Right renal cortex interstitium (tissue), 3 donors: ENCODE results near the gene NR5A1. TPM values are rescaled to one million over a fixed set of nuclear protein-coding genes. Genes with fewer than 3 reads are reported as not detected.
A peak's percentile ranks its signal among the peaks of the same experiment; 100 is the strongest.

Experiments
- DNase-seq, 3 donors: peaks; one replicate each; pipeline ENCODE4 v3.0.0-alpha.2; 2013; ENCODE audit warnings: low read depth in 3 of 3, low spot score in 2 of 3
- polyA plus RNA-seq, 3 donors: library from polyadenylated mRNA; unstranded; fragments of 120-200 nt; gene quantifications; one replicate each; pipeline ENCODE4 v1.2.1, GENCODE V29; 2013; ENCODE audit not compliant: insufficient read length in 3 of 3

The NR5A1 gene
- polyA plus RNA-seq, 3 donors: 0.11 TPM; not detected in 2

DNA sequence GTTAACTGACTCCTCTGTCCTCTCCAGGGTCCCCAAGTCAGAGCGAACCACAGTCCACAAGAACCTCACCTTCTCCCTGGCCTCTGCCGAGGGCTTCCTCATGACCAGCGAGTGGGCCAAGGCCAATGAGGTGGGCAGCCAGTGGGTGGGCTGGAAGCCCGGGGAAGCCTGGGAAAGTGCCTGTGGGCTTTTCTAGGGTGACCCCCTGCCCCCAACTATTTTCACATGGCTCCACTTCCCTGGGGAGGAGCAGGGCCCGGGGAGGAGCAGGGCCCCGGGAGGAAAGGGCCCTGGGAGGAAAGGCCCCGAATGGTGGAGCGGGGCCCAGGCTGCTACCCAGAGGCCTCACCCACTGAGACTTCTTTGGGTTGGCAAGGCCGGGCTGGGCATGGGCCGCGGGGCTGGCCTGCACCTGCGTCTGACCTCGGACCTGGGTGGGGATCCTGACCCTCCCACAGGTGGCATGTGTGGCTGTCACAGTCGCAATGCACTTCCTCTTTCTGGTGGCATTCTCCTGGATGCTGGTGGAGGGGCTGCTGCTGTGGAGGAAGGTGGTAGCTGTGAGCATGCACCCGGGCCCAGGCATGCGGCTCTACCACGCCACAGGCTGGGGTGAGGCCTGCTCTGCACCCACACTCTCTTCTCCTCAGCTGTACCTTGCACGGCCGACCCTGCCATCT is 39.0 kb downstream of the NR5A1 start:
- no peak for DNase-seq

GRCh38 chr9:124467410-124468060 is 39.7 kb downstream of the NR5A1 start:
- no peak for DNase-seq

GRCh38 chr9:124465736-124466135 is 41.5 kb downstream of the NR5A1 start:
- DNase-seq: no peak

DNA sequence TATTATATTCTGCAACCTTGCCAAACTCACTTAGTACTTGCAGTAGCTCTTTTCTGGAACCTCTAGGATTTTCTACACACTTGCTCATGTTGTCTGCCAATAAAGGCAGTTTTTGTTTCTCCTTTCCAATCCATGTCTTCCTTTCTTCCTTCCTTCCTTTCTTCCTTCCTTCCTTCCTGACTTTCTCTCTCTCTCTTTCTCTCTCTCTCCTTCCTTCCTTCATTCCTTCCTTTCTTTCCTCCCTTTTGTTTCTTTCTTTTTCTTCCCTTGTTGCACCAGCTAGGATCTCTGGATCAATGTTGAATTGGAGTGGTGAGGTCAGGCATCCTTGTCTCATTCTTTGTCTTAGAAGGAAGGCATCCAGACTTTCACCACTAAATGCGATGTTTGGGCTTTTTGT is 44.5 kb downstream of the NR5A1 start:
- no peak for DNase-seq

GRCh38 chr9:124458441-124458840 is 48.8 kb downstream of the NR5A1 start:
- no peak for DNase-seq

DNA sequence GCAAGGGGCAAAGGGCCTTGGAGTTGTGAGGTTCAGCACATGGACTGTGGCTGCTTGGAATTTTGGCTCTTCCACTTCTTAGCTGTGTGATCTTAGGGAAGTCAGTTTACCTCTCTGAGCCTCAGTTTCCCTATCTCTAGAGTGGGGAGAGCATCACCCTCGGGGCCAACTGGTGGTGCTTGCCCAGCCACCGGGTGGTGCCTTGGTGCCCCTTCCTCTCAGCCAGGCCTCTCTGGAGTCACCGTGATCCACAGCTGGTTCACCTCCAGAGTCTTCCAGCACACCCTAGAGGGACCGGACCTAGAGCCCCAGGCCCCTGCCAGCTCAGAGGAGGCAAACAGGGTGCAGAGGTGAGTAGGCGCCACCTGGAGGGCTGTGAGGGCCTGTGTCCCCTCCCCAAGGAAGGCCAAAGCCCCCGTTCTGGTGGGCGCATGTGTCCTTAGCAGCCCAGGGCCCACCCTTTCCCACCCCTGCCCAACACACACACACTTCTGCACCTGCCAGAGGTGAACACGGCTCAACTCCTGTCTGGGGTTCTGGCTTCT is 49.2 kb downstream of the NR5A1 start:
- no peak for DNase-seq

DNA sequence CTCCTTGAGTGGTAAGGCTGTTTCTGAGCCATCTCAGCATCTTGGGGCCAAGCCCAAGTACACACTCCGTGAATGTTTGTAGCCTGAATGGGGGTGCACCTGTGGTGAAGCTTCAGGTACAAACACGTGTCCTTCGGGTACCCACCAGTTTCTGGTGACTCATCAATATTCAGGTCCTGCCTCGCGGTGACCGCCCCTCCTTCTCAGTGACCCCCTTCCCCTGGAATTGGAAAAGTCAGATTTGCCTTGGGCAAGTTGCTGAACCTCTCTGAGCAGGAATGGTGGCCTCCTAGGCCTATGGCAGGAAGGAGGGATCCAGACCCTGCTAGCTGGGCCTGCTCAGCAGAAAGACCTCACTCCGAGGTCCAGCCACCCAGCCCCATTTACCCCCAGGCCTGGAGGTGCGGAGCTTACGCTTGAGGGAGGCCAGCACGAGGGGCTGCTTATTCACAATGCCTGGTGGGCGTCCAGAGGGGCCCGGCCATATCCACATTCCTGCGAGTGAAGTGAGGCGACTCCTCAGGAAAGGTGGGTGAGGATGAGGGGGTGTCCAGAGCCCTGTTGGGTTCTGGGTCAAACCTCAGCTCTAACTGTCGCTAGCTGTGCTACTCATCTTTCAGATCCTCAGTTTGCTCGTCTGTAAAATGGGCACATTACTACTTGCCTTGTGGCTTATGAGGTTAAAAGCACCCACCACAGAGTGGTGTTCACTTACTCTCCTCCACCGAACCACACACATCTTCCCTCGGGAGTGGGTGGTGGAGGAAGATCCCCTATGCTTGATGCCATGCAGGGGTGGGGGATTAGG is 49.9 kb downstream of the NR5A1 start:
- DNase-seq: no peak

DNA sequence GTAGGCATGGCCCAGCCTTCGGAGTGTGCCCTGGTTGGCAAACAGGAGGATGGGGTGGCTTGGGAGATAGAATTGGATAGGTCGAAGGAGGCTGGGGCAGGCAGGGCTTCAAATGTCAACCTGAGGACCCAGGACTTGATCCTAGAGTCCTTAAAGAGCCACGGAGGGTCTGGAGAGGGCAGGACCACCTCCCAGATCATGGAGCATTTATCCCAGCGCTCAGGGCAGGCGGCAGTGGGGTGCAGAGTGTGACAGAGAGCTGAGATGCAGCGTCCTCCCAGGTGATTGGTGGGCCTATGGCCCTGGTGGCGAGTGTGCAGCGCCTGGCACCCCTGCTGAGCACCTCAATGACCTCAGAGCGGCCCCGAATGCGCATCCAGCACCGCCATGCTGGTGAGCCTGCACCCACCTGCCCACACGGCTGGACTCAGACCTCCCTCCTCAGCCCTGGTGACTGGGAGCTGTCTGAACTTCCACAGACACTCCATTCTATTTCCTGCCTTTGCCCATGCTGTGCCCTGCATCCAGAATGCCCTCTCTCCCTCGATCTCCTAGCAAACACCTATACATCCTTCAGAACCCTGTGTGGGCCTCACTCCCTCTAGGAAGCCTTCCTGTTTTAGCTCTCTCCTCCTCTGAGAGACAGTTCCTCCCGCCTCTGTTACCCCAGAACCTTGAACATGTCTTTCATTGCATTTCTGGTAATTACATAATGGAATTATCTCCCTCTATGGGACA is 50.7 kb downstream of the NR5A1 start:
- DNase-seq: no peak

DNA sequence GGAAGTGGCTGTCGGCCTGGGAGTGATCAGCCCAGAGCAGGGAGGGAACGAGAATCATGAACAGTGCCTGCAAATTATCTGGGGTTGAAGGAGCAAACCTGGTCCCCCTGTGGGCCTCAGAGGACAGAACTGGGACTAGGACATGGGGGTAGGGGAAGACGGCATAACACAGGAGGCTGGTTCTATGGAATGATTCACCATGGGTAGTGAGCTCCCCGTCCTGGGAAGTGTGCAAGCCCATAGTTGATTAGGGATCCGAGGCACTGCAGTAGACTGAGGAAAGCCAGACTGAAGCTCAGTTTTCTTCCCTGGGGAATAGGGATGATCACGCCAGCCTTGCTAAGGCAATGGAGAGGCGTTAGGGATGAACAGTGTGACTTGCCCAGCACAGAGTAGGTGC is 51.4 kb downstream of the NR5A1 start:
- DNase-seq: no peak

DNA sequence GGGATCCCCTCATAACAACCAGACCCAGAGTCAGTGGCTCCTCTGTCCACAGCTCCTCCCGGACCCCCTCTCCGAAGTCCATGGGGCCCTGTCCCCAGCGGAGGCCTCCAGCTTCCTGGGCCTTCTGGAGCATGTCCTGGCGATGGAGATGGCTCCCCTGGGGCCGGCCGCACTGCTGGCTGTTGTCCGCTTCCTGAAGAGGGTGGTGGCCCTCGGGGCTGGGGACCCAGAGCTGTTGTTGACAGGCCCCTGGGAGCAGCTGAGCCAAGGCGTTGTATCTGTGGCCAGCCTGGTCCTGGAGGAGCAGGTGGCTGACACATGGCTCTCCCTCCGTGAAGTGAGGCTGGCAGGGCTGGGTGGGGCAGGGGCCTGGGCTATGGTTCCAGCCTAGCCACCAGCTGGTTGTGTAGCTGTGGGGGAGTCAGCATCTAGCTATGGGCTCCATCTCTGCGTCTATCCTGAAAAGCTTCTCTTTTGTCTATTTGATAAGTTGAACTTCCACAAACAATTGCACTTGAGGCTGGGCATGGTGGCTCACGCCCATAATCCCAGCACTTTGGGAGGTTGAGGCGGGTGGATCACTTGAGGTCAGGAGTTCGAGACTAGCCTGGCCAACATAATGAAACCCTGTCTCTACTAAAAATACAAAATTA is 52.3 kb downstream of the NR5A1 start:
- no peak for DNase-seq

GRCh38 chr9:124454296-124454695 is 52.9 kb downstream of the NR5A1 start:
- no peak for DNase-seq

GRCh38 chr9:124453586-124454191 is 53.5 kb downstream of the NR5A1 start:
- DNase-seq: no peak

DNA sequence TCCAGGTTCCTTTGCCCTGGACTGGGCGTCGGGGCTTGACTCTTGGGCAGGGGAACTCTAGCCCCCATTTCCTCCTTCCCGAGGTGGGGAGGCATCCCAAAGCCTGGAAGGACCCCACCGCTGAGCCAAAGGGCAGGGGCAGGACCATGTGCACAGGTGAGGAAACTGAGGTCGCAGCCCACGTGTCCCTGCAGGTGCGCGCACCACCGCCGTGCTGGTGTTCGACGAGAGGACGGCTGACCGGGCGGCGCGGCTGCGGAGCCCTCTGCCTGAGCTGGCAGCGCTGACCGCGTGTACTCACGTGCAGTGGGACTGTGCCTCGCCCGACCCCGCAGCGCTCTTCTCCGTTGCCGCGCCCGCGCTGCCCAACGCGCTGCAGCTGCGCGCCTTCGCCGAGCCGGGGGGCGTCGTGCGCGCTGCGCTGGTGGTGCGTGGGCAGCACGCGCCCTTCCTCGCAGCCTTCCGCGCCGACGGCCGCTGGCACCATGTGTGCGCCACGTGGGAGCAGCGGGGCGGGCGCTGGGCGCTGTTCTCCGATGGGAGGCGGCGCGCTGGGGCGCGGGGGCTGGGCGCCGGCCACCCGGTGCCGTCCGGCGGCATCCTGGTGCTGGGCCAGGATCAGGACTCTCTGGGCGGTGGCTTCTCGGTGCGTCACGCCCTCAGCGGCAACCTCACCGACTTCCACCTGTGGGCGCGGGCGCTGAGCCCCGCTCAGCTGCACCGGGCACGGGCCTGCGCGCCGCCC is 54.2 kb downstream of the NR5A1 start:
- DNase-seq: no peak

DNA sequence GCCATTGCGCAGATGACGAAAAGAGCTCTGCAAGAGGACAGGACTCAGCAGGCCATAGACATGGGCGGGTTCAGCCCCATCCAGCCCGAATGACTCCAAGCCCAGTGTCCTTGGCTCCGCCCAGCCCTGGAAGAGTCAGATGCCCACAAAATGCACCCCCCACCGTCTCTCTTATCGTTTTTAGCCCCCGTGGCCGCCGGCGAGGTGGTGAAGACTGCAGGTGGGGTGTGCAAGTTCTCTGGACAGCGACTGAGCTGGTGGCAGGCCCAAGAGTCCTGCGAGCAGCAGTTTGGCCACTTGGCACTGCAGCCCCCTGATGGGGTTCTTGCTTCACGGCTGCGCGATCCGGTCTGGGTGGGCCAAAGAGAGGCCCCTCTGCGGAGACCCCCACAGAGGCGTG is 54.9 kb downstream of the NR5A1 start:
- no peak for DNase-seq

DNA sequence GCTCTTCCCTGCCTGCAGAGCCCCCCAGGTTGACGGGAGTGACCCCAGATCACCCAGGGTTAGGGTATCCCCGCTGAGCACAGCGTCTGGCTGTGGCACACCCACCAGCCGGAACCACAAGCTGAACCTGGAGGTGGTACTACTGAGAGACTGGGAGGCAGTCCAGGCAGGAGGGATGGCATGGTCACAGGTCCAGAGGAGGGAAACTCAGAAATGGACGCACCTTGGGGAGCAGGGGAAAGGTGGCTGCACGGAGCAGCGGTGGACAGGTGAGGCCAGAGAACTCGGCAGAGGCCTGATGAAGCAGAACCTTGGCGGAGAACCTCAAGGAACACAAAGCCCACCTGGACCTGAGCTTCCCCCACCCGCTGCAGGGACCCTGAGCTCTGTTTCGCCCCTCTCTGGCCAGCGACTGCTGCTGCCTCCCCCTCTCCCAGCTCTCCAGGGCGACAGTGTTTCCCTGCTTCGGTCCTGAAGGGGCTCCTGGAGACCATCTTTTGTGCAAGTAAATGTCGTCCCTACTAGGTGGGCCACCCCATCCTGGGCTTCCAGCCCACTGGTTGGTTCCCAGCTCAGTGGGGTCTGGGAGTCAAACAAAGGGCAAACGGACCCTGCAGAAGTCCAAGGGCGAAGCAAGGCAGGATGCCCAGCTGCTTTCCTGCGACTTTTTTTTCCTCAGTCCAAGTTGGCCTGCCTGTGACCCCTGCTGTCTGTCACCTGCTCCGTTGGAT is 56.1 kb downstream of the NR5A1 start:
- no peak for DNase-seq

DNA sequence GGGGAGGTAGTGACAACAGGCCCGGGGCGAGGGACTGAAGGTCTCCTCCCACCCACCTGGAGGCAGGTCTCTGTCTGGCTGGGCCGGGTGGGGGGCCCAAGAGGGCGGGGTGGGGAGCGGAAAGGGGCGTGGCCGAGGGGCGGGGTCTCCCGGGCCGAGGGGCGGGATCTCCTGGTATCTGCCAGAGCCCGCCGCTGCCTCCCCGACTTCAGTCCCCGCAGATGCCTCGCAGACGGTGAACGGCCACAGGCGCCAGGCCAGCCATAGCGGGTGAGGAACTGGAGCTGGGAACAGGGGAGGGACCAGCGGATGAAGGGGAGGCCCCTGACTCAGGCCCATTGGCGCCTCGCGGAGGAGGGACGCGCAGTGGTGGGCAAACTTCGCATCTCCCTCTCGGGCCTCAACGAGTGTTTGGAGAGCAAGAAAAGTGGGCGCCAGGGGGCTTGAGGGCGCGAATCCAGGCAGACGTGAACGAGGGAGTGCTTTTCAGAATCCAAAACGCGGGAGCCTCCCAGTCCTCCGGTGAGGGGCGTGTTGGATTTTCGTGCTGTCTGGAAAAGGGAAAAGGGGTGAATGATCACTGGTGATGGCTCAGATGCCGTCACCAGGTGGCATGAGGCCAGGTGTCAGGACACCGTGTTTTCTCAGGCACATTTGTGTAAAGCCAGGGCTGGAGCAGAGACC is 56.8 kb downstream of the NR5A1 start, which contains the start of gene ADGRD2:
ADGRD2 (plus strand) TSS at position 211 of the 684 bp plus-strand sequence. CDS start 1,216 bp downstream, outside the sequence.
- DNase-seq: peak in 1 of 3 donors; percentile 16

DNA sequence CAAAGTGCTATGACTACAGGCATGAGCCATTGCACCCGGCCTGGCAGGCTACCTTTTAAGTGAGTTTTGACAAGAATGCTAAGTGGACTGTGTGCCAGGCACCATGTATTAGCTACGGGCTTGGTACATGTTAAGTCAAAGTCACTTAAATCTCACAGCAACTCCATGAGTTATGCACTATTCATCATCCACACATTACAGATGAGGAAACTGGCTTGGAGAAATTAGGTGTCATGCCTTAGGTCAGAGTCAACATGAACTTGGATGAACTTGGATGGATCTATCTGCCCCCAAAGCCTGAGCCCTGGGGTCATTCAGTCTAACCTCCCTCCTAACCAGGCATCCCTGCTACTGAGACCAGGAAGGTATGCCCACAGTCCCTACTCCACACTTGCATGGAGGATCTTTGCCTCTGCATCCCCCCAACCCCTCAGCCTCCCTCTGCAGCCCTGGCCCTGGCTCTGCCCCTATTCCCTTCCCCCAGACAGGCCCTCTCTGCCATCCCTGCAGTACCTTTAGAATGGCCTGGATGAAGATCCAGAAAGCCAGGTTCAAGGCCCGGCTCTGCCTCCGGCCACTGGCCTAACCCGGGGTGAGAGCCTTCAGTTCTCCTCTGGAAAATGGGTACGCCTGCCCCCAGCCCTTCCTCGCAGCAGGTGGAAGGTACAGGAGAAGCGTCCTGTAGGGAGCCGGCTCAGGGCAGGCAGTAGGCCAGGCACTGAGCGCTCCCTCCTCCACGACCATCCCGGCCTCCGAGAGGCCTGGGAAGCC is 57.6 kb downstream of the NR5A1 start:
- no peak for DNase-seq
